Mesendoderm (in vitro differentiated cells): ENCODE data around the gene SV2C.

Experiments used
- DNase-seq: peaks from one replicate; pipeline ENCODE4 v3.0.0; 2013
- H2AK5ac ChIP-seq: 2 replicates; pipeline ENCODE4 v1.6.1; 2013; ENCODE audit warnings: low read length, inconsistent platforms
- H2BK120ac ChIP-seq: 2 replicates; pipeline ENCODE4 v1.6.1; 2013; ENCODE audit warnings: low read depth, mild to moderate bottlenecking, low read length, moderate library complexity, mixed read lengths
- H2BK15ac ChIP-seq: replicated peaks from 2 replicates; pipeline ENCODE4 v1.6.1; 2013; ENCODE audit warnings: low read depth, mild to moderate bottlenecking, moderate library complexity
- H2BK5ac ChIP-seq: 2 replicates; pipeline ENCODE4 v1.6.1; 2013; ENCODE audit warnings: low read length, inconsistent platforms
- H3K18ac ChIP-seq: 2 replicates; pipeline ENCODE4 v1.6.1; 2013; ENCODE audit warnings: mild to moderate bottlenecking, low read length, mixed read lengths
- H3K23ac ChIP-seq: one replicate; pipeline ENCODE4 v1.6.1; 2013; ENCODE audit warnings: low read length
- H3K27ac ChIP-seq: 2 replicates; pipeline ENCODE4 v1.5.1; 2013; ENCODE audit warnings: low read depth, mild to moderate bottlenecking, inconsistent platforms, low read length, moderate library complexity
- H3K27me3 ChIP-seq: 2 replicates; pipeline ENCODE4 v1.6.1; 2013; ENCODE audit warnings: low read length, control low read depth, mild to moderate bottlenecking, inconsistent platforms; ENCODE audit not compliant: insufficient read depth, poor library complexity
- H3K36me3 ChIP-seq: 2 replicates; pipeline ENCODE4 v1.6.1; 2013; ENCODE audit warnings: low read length, inconsistent platforms; ENCODE audit not compliant: control insufficient read depth, insufficient read depth
- H3K4ac ChIP-seq: one replicate; pipeline ENCODE4 v1.6.1; 2013; ENCODE audit warnings: low read depth, mild to moderate bottlenecking, low read length, moderate library complexity
- H3K4me1 ChIP-seq: 2 replicates; pipeline ENCODE4 v1.6.1; 2013; ENCODE audit warnings: low read depth, low read length, inconsistent platforms; ENCODE audit not compliant: control insufficient read depth
- H3K4me2 ChIP-seq: 2 replicates; pipeline ENCODE4 v1.6.1; 2013; ENCODE audit warnings: low read length
- H3K4me3 ChIP-seq: 2 replicates; pipeline ENCODE4 v1.5.1; 2013; ENCODE audit warnings: mild to moderate bottlenecking, low read length
- H3K56ac ChIP-seq: one replicate; pipeline ENCODE4 v1.6.1; 2013; ENCODE audit warnings: low read length
- H3K79me1 ChIP-seq: 2 replicates; pipeline ENCODE4 v1.6.1; 2013; ENCODE audit warnings: low read length, inconsistent platforms
- H3K79me2 ChIP-seq: 2 replicates; pipeline ENCODE4 v1.6.1; 2013; ENCODE audit warnings: mild to moderate bottlenecking, low read length; ENCODE audit not compliant: control insufficient read depth, insufficient read depth
- H3K9ac ChIP-seq: 2 replicates; pipeline ENCODE4 v1.6.1; 2013; ENCODE audit warnings: low read length, inconsistent platforms
- H4K5ac ChIP-seq: one replicate; pipeline ENCODE4 v1.6.1; 2013; ENCODE audit warnings: low read length
- H4K8ac ChIP-seq: one replicate; pipeline ENCODE4 v1.6.1; 2013; ENCODE audit warnings: low read depth, mild to moderate bottlenecking, control low read depth, low read length, moderate library complexity
- WGBS: extraction: QIAGEN DNeasy Blood & Tissue Kit; methylation state at CpG from one replicate; pipeline ENCODE4 v1.1.7; 2013; ENCODE audit warnings: low lambda C conversion rate, missing lambda C conversion rate; ENCODE audit not compliant: insufficient coverage; ENCODE audit errors: extremely low coverage; 5-methylcytosine and 5-hydroxymethylcytosine counted together

The SV2C gene

DNA sequence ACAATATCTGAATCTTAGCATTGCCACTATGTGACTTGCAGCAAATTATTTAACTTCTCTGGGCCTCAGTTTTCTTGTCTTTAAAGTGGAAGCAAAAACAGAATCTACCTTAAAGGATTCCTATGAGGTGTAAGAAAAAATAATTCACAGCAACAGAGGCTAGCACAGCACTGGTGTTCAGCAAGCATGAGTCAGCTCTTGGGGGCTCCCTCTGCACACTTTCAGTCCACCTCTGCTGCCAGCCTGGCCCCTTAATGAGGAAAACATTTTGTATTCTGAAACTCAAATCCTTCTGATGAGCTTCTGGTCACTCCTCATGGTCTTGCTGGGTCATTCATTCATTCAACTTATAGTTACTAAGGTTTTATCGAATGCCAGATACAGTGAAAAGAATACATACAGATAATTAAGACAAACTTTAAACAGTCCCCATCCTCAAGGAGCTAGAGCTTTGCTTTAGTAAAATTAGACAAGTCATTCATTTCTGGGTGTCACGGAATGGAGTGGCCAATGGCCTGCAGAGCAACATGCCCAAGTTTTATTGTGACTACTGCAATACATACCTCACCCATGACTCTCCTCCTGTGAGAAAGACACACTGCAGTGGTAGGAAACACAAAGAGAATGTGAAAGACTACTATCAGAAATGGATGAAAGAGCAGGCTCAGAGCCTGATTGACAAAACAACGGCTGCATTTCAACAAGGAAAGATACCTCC, 293.1 kb downstream of the SV2C start:
- Histone ChIP-seq H3K4me3 (no peak overlapping the region), H4K8ac (no peak overlapping the region), H3K9ac (no peak overlapping the region), H3K23ac (no peak overlapping the region), H3K79me1 (no peaks in the 10 kb centered on the region), H3K27me3 (no peaks in the 10 kb centered on the region), H3K18ac (no peak overlapping the region), H3K79me2 (no peaks in the 10 kb centered on the region), H3K56ac (no peak overlapping the region), H2AK5ac (no peak overlapping the region), H4K5ac (no peak overlapping the region), H2BK15ac (no peak overlapping the region), H3K36me3 (no peaks in the 10 kb centered on the region), H3K4me2 (no peak overlapping the region), H3K27ac (no peak overlapping the region), H3K4me1 (peaks cover 4% of the 10 kb centered on the region), H3K4ac (no peak overlapping the region), H2BK120ac (no peak overlapping the region), H2BK5ac (no peak overlapping the region)
- WGBS, result no CpG with 5 or more reads among the region's 3 CpGs
- peak; percentile 7 for DNase-seq

DNA sequence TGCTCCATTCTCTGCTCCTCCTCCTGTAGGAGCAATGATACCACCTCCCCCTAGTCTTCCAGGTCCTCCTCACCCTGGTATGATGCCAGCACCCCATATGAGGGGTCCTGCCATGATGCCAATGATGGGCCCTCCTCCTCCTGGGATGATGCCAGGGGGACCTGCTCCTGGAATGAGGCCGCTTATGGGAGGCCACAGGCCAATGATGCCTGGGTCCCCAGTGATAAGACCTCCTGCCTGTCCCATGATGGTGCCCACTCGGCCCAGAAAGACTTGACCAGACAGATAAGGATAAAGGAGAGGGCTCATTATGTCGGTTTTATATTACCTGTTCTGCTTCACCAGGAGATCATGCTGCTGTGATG, 293.7 kb downstream of the SV2C start:
- H3K4me1 ChIP-seq, result peaks cover 4% of the 10 kb centered on the region
- H2BK15ac ChIP-seq, result no peak overlapping the region
- H3K4ac ChIP-seq, result no peak overlapping the region
- no peak overlapping the region for H4K5ac ChIP-seq
- no peak overlapping the region for H3K27ac ChIP-seq
- no peak overlapping the region for H3K56ac ChIP-seq
- H2BK120ac ChIP-seq, result no peak overlapping the region
- H2AK5ac ChIP-seq, result no peak overlapping the region
- no peaks in the 10 kb centered on the region for H3K36me3 ChIP-seq
- WGBS, result no CpG with 5 or more reads among the region's 3 CpGs
- no peak for DNase-seq
- no peak overlapping the region for H4K8ac ChIP-seq
- no peak overlapping the region for H3K4me3 ChIP-seq
- no peak overlapping the region for H3K9ac ChIP-seq
- no peak overlapping the region for H3K23ac ChIP-seq
- no peak overlapping the region for H2BK5ac ChIP-seq
- no peak overlapping the region for H3K18ac ChIP-seq
- no peak overlapping the region for H3K4me2 ChIP-seq
- no peaks in the 10 kb centered on the region for H3K27me3 ChIP-seq
- H3K79me1 ChIP-seq, result no peaks in the 10 kb centered on the region
- H3K79me2 ChIP-seq, result no peaks in the 10 kb centered on the region

DNA sequence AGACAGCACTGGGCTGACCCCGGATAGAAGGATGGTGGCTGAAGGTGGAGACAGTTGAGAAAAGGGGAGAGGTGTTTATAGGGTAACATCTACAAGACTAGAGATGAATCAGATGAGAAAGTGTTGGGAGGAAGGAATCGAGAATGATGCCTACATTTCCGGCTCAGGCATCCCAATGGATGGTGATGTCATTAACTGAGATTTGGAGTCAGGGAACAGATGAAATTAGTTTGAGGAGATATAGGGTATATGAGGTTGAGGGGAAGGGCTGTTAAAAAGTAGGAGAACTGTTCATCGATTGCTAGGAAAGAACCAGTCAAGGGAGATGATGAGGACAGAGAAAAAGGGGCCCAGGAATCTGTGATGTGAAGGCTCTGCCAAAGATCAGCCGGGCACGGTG, 295.2 kb downstream of the SV2C start:
- no peak for DNase-seq
- H3K18ac ChIP-seq, result no peak overlapping the region
- H3K36me3 ChIP-seq, result no peaks in the 10 kb centered on the region
- no peaks in the 10 kb centered on the region for H3K4me1 ChIP-seq
- H3K79me1 ChIP-seq, result no peaks in the 10 kb centered on the region
- H3K56ac ChIP-seq, result no peak overlapping the region
- H4K8ac ChIP-seq, result no peak overlapping the region
- H3K27ac ChIP-seq, result no peak overlapping the region
- H3K23ac ChIP-seq, result no peak overlapping the region
- H3K27me3 ChIP-seq, result no peaks in the 10 kb centered on the region
- no peak overlapping the region for H3K9ac ChIP-seq
- no peak overlapping the region for H2BK5ac ChIP-seq
- no peak overlapping the region for H4K5ac ChIP-seq
- H2BK120ac ChIP-seq, result no peak overlapping the region
- no peaks in the 10 kb centered on the region for H3K79me2 ChIP-seq
- no peak overlapping the region for H2AK5ac ChIP-seq
- no peak overlapping the region for H2BK15ac ChIP-seq
- WGBS, result no CpG with 5 or more reads among the region's 6 CpGs
- H3K4me3 ChIP-seq, result no peak overlapping the region
- H3K4ac ChIP-seq, result no peak overlapping the region
- no peak overlapping the region for H3K4me2 ChIP-seq

DNA sequence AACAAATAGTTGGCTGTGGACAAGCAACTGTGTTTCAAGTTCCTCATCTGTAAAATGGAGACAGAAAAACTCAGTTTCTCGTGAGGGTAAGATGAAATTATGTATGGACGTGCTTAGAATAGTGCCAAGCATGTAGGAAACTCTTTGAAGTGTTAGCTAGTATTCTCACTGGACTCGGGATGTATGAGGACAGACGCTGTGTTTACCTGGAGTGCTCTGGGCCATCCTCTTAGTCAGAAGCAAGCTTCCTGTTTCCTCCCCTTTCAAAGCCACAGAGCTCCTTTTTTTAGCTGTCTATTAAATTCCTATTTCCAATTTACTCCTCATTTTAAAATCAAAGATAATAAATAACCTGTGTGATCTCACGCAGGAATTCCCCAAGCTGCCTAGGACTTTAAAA, 296.1 kb downstream of the SV2C start:
- Histone ChIP-seq H3K79me1 (no peaks in the 10 kb centered on the region), H3K27ac (no peak overlapping the region), H3K4me3 (no peak overlapping the region), H4K8ac (no peak overlapping the region), H3K4me1 (no peaks in the 10 kb centered on the region), H3K27me3 (no peaks in the 10 kb centered on the region), H3K4ac (no peak overlapping the region), H2BK120ac (no peak overlapping the region), H3K79me2 (no peaks in the 10 kb centered on the region), H3K36me3 (no peaks in the 10 kb centered on the region), H4K5ac (no peak overlapping the region), H3K9ac (no peak overlapping the region), H3K23ac (no peak overlapping the region), H3K56ac (no peak overlapping the region), H2BK5ac (no peak overlapping the region), H2BK15ac (no peak overlapping the region), H2AK5ac (no peak overlapping the region), H3K18ac (no peak overlapping the region), H3K4me2 (no peak overlapping the region)
- WGBS, result no CpG with 5 or more reads among the region's 5 CpGs
- no peak for DNase-seq

DNA sequence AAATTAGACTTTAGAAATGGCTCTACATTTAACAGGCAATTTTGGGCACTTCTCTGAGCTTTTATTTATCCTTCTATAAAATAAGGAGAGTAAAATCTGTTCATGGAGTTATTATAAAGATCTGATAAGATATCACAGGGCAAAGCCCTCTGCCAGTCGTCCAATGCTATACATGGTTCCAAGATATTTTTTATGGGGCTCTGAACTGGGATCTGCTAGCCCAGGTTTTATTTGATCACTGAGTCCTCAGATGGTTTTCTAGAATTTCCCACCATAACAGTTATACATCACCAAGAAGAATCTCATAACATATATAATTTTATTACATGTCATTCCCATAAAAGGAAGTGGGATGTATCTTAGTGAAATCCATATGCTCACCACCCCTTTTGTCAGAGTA, 296.7 kb downstream of the SV2C start:
- Histone ChIP-seq H3K9ac (no peak overlapping the region), H3K4me3 (no peak overlapping the region), H3K56ac (no peak overlapping the region), H4K5ac (no peak overlapping the region), H2BK5ac (no peak overlapping the region), H3K4me1 (no peaks in the 10 kb centered on the region), H3K4ac (no peak overlapping the region), H3K18ac (no peak overlapping the region), H3K79me1 (no peaks in the 10 kb centered on the region), H3K79me2 (no peaks in the 10 kb centered on the region), H3K4me2 (no peak overlapping the region), H2AK5ac (no peak overlapping the region), H3K36me3 (no peaks in the 10 kb centered on the region), H2BK120ac (no peak overlapping the region), H3K23ac (no peak overlapping the region), H4K8ac (no peak overlapping the region), H2BK15ac (no peak overlapping the region), H3K27me3 (no peaks in the 10 kb centered on the region), H3K27ac (no peak overlapping the region)
- WGBS, result no CpG with 5 or more reads among the region's 1 CpG
- no peak for DNase-seq
